OCI-LY3 (cell line): Measurements from ENCODE around the gene RRP36.

Experiments used
- H2AFZ ChIP-seq: fragments of 200-600, 300-600 bp; shearing (Covaris generic); 2 replicates; pipeline ENCODE4 v1.6.0; 2014; ENCODE audit warnings: antibody characterized with exemption, low read depth, low read length
- H3K27ac ChIP-seq: fragments of 200-600, 300-600 bp; sonication (generic); 2 replicates; pipeline ENCODE4 v1.5.1; 2014; ENCODE audit warnings: mild to moderate bottlenecking, low read length, moderate library complexity, mixed read lengths
- H3K27me3 ChIP-seq: fragments of 200-600, 300-600 bp; sonication (generic); 2 replicates; pipeline ENCODE4 v1.6.1; 2014; ENCODE audit warnings: low read depth, low read length, mixed read lengths
- H3K36me3 ChIP-seq: fragments of 200-600, 300-600 bp; sonication (generic); replicated peaks from 2 replicates; pipeline ENCODE3; 2014; ENCODE audit warnings: low read depth, low read length, mixed read lengths
- H3K4me1 ChIP-seq: fragments of 300-600, 200-600 bp; sonication (generic); 2 replicates; pipeline ENCODE4 v1.6.1; 2014; ENCODE audit warnings: low read length, mixed read lengths
- H3K4me2 ChIP-seq: fragments of 200-600, 300-600 bp; sonication (generic); 2 replicates; pipeline ENCODE4 v1.6.1; 2014; ENCODE audit warnings: low read length, mixed read lengths
- H3K4me3 ChIP-seq: fragments of 300-600, 200-600 bp; sonication (generic); 2 replicates; pipeline ENCODE4 v1.5.1; 2014; ENCODE audit warnings: antibody characterized with exemption, mild to moderate bottlenecking, low read length, moderate library complexity
- H3K79me2 ChIP-seq: fragments of 300-600, 200-600 bp; shearing (Covaris generic); 2 replicates; pipeline ENCODE4 v1.6.1; 2014; ENCODE audit warnings: mild to moderate bottlenecking, low read length, mixed read lengths
- H3K9ac ChIP-seq: fragments of 300-600, 200-600 bp; shearing (Covaris generic); 2 replicates; pipeline ENCODE4 v1.6.0; 2014; ENCODE audit warnings: mild to moderate bottlenecking, low read length, moderate library complexity
- H3K9me3 ChIP-seq: fragments of 200-600, 300-600 bp; shearing (Covaris generic); 2 replicates; pipeline ENCODE4 v1.6.1; 2014; ENCODE audit warnings: low read length, mixed read lengths; ENCODE audit not compliant: insufficient read depth
- H4K20me1 ChIP-seq: fragments of 200-600, 300-600 bp; sonication (generic); 2 replicates; pipeline ENCODE4 v1.6.1; 2016; ENCODE audit warnings: low read length, mixed read lengths; ENCODE audit not compliant: insufficient read depth
- EZH2phosphoT487 ChIP-seq: fragments of 200-600 bp; shearing (Covaris generic); IDR thresholded peaks from 2 replicates; pipeline ENCODE4 v1.6.1; 2018; ENCODE audit warnings: antibody characterized with exemption, mixed run types, low read depth
- TF ChIP-seq, protein P1 (sequence below): fragments of 200-600, 300-600 bp; sonication (generic); IDR thresholded peaks from 2 replicates; pipeline ENCODE4 v1.5.1; 2014; ENCODE audit warnings: antibody characterized with exemption, low read length, low read depth

RRP36 gene

DNA sequence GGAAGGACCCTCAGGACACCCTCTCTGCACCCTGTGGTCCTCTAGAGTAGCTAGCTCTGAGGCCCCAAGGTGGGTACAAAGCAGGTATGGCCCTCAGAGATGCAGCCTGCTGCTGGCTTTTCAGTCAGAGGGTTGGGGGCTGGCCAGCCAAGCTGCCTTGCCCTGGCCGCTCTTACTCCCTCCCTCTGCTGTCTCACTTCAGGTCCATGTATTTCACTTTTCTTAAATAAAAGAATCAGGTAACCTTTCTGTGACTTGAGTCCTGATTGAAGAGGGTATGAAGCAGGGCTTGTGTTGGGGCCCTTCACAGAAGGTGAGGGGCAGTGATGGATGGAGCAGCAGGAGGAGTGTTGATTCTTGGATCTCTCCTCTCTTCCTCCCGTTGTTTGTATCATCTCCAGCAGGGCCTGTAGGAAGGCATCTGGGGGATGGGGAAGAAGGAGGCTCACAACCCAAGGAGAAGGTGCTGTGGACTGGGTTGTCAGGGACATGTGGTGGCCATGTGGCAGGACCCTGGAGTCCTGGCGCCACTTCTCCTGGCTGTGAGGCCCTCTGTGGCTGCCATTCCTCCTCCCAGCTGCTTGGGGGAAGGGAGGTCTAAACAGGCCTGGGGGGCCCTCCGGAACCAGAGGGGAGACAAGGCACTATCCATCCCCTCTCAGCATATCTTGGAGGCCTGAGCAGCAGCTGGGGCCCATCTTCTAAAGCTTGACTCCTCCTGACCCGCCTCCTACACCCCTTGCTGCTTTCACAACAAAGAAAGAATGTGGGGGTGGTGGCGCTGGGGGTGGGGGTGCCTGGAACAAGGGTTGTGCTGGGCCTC is 53.6 kb downstream of the RRP36 start:
- no peak overlapping the region for H3K4me3 ChIP-seq
- H3K4me1 ChIP-seq, result no peaks in the 10 kb centered on the region
- no peak overlapping the region for H3K4me2 ChIP-seq
- TF ChIP-seq EZH2phosphoT487, result no peak
- TF ChIP-seq, protein P1, sequence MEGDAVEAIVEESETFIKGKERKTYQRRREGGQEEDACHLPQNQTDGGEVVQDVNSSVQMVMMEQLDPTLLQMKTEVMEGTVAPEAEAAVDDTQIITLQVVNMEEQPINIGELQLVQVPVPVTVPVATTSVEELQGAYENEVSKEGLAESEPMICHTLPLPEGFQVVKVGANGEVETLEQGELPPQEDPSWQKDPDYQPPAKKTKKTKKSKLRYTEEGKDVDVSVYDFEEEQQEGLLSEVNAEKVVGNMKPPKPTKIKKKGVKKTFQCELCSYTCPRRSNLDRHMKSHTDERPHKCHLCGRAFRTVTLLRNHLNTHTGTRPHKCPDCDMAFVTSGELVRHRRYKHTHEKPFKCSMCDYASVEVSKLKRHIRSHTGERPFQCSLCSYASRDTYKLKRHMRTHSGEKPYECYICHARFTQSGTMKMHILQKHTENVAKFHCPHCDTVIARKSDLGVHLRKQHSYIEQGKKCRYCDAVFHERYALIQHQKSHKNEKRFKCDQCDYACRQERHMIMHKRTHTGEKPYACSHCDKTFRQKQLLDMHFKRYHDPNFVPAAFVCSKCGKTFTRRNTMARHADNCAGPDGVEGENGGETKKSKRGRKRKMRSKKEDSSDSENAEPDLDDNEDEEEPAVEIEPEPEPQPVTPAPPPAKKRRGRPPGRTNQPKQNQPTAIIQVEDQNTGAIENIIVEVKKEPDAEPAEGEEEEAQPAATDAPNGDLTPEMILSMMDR, result no peak
- peaks cover 20% of the 10 kb centered on the region for H3K27me3 ChIP-seq
- no peak overlapping the region for H3K9ac ChIP-seq
- no peaks in the 10 kb centered on the region for H3K9me3 ChIP-seq
- H3K36me3 ChIP-seq, result no peaks in the 10 kb centered on the region
- no peaks in the 10 kb centered on the region for H3K79me2 ChIP-seq
- no peak overlapping the region for H2AFZ ChIP-seq
- no peaks in the 10 kb centered on the region for H4K20me1 ChIP-seq
- H3K27ac ChIP-seq, result no peak overlapping the region

DNA sequence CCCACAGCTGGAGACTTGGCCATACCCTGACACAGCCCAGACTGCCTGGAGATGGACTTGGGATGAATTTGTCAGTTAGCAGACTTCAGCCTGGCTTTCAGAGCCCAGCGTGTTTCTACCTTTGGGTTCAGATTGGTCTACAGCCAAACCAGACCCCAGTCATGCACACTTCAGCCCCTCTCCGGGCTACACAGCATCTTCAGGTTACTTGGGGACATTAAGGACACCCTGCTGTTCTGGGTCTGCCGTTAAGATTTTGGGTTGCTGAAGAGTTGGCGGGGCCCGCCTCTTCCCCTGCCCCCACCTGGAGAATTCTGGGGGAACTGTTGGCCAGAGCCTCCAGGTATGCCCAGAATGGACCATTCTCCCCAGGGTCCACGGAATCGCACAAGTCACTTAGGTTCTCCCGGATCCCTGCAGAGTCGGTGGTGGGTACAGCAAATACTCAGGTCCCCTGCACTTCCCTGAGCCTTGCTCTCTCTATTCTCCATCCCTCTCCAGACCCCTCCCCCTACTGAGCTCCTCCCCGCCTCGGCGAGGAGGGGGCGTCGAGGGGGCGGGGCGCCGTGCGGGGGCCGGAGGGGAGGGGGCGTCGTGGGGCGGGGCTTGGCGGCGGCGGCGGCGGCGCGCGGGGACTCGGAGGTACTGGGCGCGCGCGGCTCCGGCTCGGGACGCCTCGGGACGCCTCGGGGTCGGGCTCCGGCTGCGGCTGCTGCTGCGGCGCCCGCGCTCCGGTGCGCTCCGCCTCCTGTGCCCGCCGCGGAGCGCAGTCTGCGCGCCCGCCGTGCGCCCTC is 54.4 kb downstream of the RRP36 start, which contains the start of gene PTK7:
Gene PTK7 (plus strand): TSS at position 645 of the 794 bp plus-strand sequence. CDS start 175 bp downstream, outside the sequence.
- peak within 1 kb of the TSS; percentile 89 for H3K4me3 ChIP-seq
- peaks cover 21% of the 10 kb centered on the region for H3K27me3 ChIP-seq
- TF ChIP-seq, protein P1, result no peak
- TF ChIP-seq EZH2phosphoT487, result no peak
- no peaks in the 10 kb centered on the region for H3K4me1 ChIP-seq
- H2AFZ ChIP-seq, result peak within 1 kb of the TSS; percentile 58; the same call in 1 of the 2 replicates
- no peaks in the 10 kb centered on the region for H3K9me3 ChIP-seq
- H3K9ac ChIP-seq, result peak within 1 kb of the TSS; percentile 66; the same call in 1 of the 2 replicates
- H3K79me2 ChIP-seq, result no peaks in the 10 kb centered on the region
- peak within 1 kb of the TSS; percentile 92 for H3K4me2 ChIP-seq
- no peaks in the 10 kb centered on the region for H4K20me1 ChIP-seq
- no peaks in the 10 kb centered on the region for H3K36me3 ChIP-seq
- H3K27ac ChIP-seq, result no peak within 1 kb of the TSS

DNA sequence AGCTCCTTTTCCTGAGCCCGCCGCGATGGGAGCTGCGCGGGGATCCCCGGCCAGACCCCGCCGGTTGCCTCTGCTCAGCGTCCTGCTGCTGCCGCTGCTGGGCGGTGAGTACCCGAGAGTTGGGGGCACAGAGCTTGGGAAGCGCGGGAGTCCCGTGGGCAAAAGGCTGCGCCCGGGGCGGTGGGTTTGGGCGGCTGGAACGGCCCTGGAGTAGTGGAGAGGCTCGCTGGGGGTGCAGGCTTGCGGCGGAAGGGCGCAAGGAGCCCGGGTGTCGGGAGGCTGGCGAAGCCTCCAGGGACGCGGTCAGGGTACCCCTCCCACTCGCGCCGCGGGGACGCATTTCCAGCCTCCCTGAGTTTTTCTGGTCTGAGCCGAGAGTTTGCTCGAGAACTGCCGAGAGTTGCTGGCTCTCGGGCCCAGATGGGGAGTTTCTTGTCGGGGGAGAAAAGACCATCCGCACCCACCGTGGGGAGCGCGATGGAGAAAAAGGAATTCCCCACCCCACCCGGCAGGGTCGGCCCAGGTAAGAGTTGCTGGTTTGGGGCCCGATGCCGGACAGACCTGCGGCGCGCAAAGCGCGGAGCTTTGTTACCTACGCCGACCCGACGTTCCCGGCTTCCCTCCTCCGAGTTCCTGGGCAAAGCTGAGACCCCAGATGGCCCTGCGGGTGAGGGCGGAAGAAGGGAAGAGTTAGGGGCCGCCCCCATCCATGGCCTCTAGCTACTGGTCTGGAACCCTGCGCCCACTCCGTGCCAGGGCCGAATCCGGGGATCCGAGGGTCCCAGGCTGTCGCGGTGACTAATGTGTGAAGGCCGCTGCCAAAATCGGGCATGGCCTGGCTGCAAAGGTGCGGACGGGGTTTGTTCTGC is 55.3 kb downstream of the RRP36 start:
- H3K9me3 ChIP-seq, result no peaks in the 10 kb centered on the region
- peak overlapping the region; percentile 58; the same call in 1 of the 2 replicates for H2AFZ ChIP-seq
- peak overlapping the region; percentile 92 for H3K4me2 ChIP-seq
- peaks cover 25% of the 10 kb centered on the region for H3K27me3 ChIP-seq
- H3K4me3 ChIP-seq, result peak overlapping the region; percentile 89
- TF ChIP-seq, protein P1, result no peak
- no peaks in the 10 kb centered on the region for H3K4me1 ChIP-seq
- peak overlapping the region; percentile 66; the same call in 1 of the 2 replicates for H3K9ac ChIP-seq
- no peaks in the 10 kb centered on the region for H4K20me1 ChIP-seq
- no peak overlapping the region for H3K27ac ChIP-seq
- H3K79me2 ChIP-seq, result no peaks in the 10 kb centered on the region
- H3K36me3 ChIP-seq, result no peaks in the 10 kb centered on the region
